ENCODE results near the gene DYDC2. TPM values are rescaled to one million over a fixed set of nuclear protein-coding genes. Genes with fewer than 3 reads are reported as not detected.

The DYDC2 gene
- total and polyA plus RNA-seq, 2 experiments from 2014 or later: 8.1 to 9.0 TPM

- no peaks in the 10 kb centered on the region for H3K36me3 ChIP-seq (ENCODE audit: insufficient read depth)
- ATAC-seq: peak; percentile 61
- peak overlapping the region; percentile 94 for H3K27ac Mint-ChIP-seq
Measured at GRCh38 chr10:80356989-80357850, 639 bp downstream of the DYDC2 start.

DNA sequence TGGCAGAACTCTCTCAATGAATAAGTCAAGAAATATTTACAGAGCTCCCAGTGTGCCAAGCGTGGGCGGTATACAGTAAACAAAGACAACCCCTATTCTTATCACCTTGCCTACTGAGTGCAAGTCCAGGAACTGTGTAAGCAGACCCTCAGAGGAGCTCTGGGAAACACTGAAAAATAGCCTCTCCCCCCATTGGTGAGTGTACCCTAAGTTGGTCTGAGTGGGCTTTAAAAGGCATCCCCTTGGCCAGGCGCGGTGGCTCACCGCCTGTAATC lies 1.2 kb downstream of the DYDC2 start:
- H3K9me2 ChIP-seq (ENCODE audit: insufficient read depth): no peaks in the 10 kb centered on the region; the same call in 1 of the 2 replicates
- no peaks in the 10 kb centered on the region for H3F3A ChIP-seq (replicated peaks; ENCODE audit: low read depth)
- H3K4me3 ChIP-seq: no peak overlapping the region
- no peak overlapping the region for H3K27ac ChIP-seq (ENCODE audit: low read depth)
- H2AFZ ChIP-seq: peak overlapping the region; percentile 95
- H3K27me3 ChIP-seq (ENCODE audit: insufficient read depth): peaks cover 13% of the 10 kb centered on the region
- H3K4me2 ChIP-seq: peak overlapping the region; percentile 88
- H3K9me3 Mint-ChIP-seq: peaks cover 2% of the 10 kb centered on the region; the same call in 2 of the 3 replicates
- peak overlapping the region; percentile 90 for H3K4me3 Mint-ChIP-seq
- no peaks in the 10 kb centered on the region; the same call in 1 of the 2 replicates for H4K20me1 ChIP-seq (replicated peaks; ENCODE audit: insufficient read depth)
- no peaks in the 10 kb centered on the region for H3K36me3 ChIP-seq (ENCODE audit: insufficient read depth)
- H3K27me3 Mint-ChIP-seq (ENCODE audit: insufficient read depth, low read depth, poor library complexity): peaks cover 16% of the 10 kb centered on the region
- ATAC-seq: no peak
- H3K27ac Mint-ChIP-seq: no peak overlapping the region
- H3K4me1 Mint-ChIP-seq: peaks cover 21% of the 10 kb centered on the region
- DNase-seq (ENCODE audit: low spot score): no peak
- H3K79me2 ChIP-seq (replicated peaks; ENCODE audit: insufficient read depth): no peaks in the 10 kb centered on the region
- H3K36me3 Mint-ChIP-seq (ENCODE audit: low read depth): peaks cover 3% of the 10 kb centered on the region; the same call in 1 of the 3 replicates
- peaks cover 14% of the 10 kb centered on the region for H3K4me1 ChIP-seq (ENCODE audit: insufficient read depth)
- TF ChIP-seq REST (IDR thresholded peaks at IDR 0.05; ENCODE audit: unreplicated experiment): no peak

More at GRCh38 chr10:80356989-80357850, 639 bp downstream of the DYDC2 start:
- Mint-ChIP-seq H3K4me1 (peaks cover 21% of the 10 kb centered on the region), H3K9me3 (peaks cover 2% of the 10 kb centered on the region; the same call in 2 of the 3 replicates), H3K36me3 (ENCODE audit: low read depth) (peaks cover 3% of the 10 kb centered on the region; the same call in 1 of the 3 replicates), H3K4me3 (peak overlapping the region; percentile 90), H3K27me3 (ENCODE audit: insufficient read depth, low read depth, poor library complexity) (peaks cover 16% of the 10 kb centered on the region)
- Histone ChIP-seq H3K9me2 (ENCODE audit: insufficient read depth) (no peaks in the 10 kb centered on the region; the same call in 1 of the 2 replicates), H3K27me3 (ENCODE audit: insufficient read depth) (peaks cover 13% of the 10 kb centered on the region), H4K20me1 (replicated peaks; ENCODE audit: insufficient read depth) (no peaks in the 10 kb centered on the region; the same call in 1 of the 2 replicates), H2AFZ (peak overlapping the region; percentile 95), H3K79me2 (replicated peaks; ENCODE audit: insufficient read depth) (no peaks in the 10 kb centered on the region), H3K27ac (ENCODE audit: low read depth) (no peak overlapping the region), H3F3A (replicated peaks; ENCODE audit: low read depth) (no peaks in the 10 kb centered on the region), H3K4me3 (peak overlapping the region; percentile 69), H3K4me2 (peak overlapping the region; percentile 88), H3K4me1 (ENCODE audit: insufficient read depth) (peaks cover 14% of the 10 kb centered on the region)
- TF ChIP-seq, protein P1, sequence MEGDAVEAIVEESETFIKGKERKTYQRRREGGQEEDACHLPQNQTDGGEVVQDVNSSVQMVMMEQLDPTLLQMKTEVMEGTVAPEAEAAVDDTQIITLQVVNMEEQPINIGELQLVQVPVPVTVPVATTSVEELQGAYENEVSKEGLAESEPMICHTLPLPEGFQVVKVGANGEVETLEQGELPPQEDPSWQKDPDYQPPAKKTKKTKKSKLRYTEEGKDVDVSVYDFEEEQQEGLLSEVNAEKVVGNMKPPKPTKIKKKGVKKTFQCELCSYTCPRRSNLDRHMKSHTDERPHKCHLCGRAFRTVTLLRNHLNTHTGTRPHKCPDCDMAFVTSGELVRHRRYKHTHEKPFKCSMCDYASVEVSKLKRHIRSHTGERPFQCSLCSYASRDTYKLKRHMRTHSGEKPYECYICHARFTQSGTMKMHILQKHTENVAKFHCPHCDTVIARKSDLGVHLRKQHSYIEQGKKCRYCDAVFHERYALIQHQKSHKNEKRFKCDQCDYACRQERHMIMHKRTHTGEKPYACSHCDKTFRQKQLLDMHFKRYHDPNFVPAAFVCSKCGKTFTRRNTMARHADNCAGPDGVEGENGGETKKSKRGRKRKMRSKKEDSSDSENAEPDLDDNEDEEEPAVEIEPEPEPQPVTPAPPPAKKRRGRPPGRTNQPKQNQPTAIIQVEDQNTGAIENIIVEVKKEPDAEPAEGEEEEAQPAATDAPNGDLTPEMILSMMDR (conservative IDR thresholded peaks at IDR 0.05; ENCODE audit: low read depth in 2 of 2): no peak
- TF ChIP-seq POLR2AphosphoS5 (IDR thresholded peaks at IDR 0.05; ENCODE audit: low read depth) (peak; percentile 28; the same call in 1 of the 2 replicates), ZNF331 (CRISPR knock-in tag; IDR thresholded peaks at IDR 0.05; ENCODE audit: low read depth) (no peak), STAT1 (IDR thresholded peaks at IDR 0.05; ENCODE audit: unreplicated experiment) (no peak), JUNB (IDR thresholded peaks at IDR 0.05; ENCODE audit: unreplicated experiment) (no peak), EZH2 (IDR thresholded peaks at IDR 0.05; ENCODE audit: low read depth, unreplicated experiment) (no peak), ZNF114 (CRISPR knock-in tag; IDR thresholded peaks at IDR 0.05) (no peak)
- TF ChIP-seq, protein P2, sequence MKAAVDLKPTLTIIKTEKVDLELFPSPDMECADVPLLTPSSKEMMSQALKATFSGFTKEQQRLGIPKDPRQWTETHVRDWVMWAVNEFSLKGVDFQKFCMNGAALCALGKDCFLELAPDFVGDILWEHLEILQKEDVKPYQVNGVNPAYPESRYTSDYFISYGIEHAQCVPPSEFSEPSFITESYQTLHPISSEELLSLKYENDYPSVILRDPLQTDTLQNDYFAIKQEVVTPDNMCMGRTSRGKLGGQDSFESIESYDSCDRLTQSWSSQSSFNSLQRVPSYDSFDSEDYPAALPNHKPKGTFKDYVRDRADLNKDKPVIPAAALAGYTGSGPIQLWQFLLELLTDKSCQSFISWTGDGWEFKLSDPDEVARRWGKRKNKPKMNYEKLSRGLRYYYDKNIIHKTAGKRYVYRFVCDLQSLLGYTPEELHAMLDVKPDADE (IDR thresholded peaks at IDR 0.05): no peak
- DNase-seq (ENCODE audit: low spot score): peak; percentile 77
